Astrocyte of the cerebellum (primary cell): ENCODE data around the gene CTPS1.

Experiments
- DNase-seq: peaks from one replicate; pipeline ENCODE4 v3.0.0-alpha.2; 2011; ENCODE audit warnings: low read depth
- H3K4me3 ChIP-seq: 2 replicates; pipeline ENCODE4 v1.5.1; 2011; ENCODE audit warnings: mild to moderate bottlenecking, low read depth, low read length, moderate library complexity
- in situ Hi-C: cut with HindIII; loops from 2 replicates; pipeline ENCODE4 v1.10.0; 2017; ENCODE audit warnings: low sequenced_read_pairs
- TF ChIP-seq, protein P1 (sequence below): IDR thresholded peaks from 2 replicates; pipeline ENCODE4 v1.5.1; 2012; ENCODE audit warnings: low read length, low read depth, moderate library complexity, mild to moderate bottlenecking; ENCODE audit errors: missing control alignments

The CTPS1 gene

GRCh38 chr1:41045740-41046139 is 66.2 kb downstream of the CTPS1 start:
- DNase-seq, result peak; percentile 67
- H3K4me3 ChIP-seq, result no peak overlapping the region
- in situ Hi-C loops, result no loop called here
- TF ChIP-seq, protein P1, sequence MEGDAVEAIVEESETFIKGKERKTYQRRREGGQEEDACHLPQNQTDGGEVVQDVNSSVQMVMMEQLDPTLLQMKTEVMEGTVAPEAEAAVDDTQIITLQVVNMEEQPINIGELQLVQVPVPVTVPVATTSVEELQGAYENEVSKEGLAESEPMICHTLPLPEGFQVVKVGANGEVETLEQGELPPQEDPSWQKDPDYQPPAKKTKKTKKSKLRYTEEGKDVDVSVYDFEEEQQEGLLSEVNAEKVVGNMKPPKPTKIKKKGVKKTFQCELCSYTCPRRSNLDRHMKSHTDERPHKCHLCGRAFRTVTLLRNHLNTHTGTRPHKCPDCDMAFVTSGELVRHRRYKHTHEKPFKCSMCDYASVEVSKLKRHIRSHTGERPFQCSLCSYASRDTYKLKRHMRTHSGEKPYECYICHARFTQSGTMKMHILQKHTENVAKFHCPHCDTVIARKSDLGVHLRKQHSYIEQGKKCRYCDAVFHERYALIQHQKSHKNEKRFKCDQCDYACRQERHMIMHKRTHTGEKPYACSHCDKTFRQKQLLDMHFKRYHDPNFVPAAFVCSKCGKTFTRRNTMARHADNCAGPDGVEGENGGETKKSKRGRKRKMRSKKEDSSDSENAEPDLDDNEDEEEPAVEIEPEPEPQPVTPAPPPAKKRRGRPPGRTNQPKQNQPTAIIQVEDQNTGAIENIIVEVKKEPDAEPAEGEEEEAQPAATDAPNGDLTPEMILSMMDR, result no peak

- no peak overlapping the region for H3K4me3 ChIP-seq
- DNase-seq, result no peak
- in situ Hi-C loops, result no loop called here
- TF ChIP-seq, protein P1, result no peak
Measured at GRCh38 chr1:41046347-41046775, 66.9 kb downstream of the CTPS1 start.

DNA sequence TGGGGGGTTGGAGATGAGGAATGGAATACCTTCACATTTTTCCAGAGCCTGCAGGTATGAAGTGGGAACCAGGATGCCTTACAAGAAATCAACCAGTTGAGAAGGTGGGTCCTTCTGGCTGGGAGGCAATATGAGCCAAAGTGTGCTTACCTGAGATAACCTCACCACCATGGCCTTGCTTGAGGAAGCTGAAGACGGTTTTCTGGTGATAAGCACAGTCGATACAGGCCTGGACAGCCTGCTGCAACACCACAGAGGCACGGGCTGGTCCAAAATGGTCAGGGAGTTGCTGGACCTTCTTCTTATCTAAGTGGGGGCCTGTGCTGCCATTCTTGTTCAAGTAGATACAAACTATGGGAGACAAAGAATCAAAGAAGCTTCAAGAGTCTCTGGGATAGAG is 69.0 kb downstream of the CTPS1 start:
- TF ChIP-seq, protein P1, result no peak
- no peak overlapping the region for H3K4me3 ChIP-seq
- no peak for DNase-seq
- in situ Hi-C loops, result no loop called here

- TF ChIP-seq, protein P1, result no peak
- in situ Hi-C loops, result no loop called here
- DNase-seq, result no peak
- H3K4me3 ChIP-seq, result no peak overlapping the region
Measured at GRCh38 chr1:41051022-41051421, 71.5 kb downstream of the CTPS1 start.

- no peak overlapping the region for H3K4me3 ChIP-seq
- TF ChIP-seq, protein P1, result no peak
- in situ Hi-C loops, result no loop called here
- DNase-seq, result no peak
Measured at GRCh38 chr1:41053316-41053715, 73.8 kb downstream of the CTPS1 start.

DNA sequence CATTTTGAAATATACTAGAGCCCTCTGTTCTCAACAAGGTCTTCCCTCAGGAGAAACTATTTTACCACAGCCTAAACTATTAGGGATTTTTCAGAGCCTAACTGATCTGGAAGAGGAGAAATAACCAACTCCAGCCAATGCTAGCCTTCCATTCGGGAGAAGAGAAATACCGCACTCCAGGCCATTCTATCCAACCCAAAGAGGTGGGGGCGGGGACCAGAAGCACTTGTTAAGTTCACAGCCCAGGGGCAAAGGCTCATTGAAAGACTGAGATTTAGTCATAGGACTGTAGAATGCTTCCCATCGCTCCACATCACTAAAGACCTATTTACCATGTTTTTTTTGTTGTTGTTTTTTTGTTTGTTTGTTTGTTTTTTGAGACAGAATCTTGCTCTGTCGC is 77.4 kb downstream of the CTPS1 start:
- DNase-seq, result no peak
- in situ Hi-C loops, result no loop called here
- H3K4me3 ChIP-seq, result no peak overlapping the region
- TF ChIP-seq, protein P1, result no peak
